GM21529 (cell line): Measurements from ENCODE around the gene TXNDC17.
"Not testable (repeated sequence)": the region's sequence is repeated elsewhere in the genome, so short reads cannot be mapped to it uniquely, and the experiment has no call there.

Experiments
- ATAC-seq: cut with Tn5 transposase; IDR thresholded peaks from one replicate; pipeline ENCODE4 v1.9.1; 2021; ENCODE audit not compliant: unreplicated experiment

The TXNDC17 gene

DNA sequence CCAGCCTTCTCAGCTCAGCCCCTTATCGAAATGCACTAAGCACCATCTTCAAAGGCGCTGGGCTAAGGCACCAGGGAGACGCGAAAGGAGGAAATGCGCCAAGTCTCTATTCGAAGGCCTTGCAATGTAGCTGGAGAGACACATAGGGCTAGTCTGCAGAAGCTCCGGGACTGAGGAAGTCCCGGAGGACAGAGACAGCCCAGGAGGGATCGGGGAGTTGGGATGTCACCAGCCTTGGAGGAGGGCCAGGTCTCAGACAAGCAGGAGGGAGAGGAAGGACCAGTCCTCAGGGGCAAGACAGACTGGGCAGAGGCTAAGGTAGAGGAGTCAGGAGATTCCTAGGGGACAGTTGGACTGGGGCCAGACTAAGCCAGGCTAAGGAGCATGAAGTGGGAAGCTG, 19.2 kb downstream of the TXNDC17 start:
- no peak for ATAC-seq

DNA sequence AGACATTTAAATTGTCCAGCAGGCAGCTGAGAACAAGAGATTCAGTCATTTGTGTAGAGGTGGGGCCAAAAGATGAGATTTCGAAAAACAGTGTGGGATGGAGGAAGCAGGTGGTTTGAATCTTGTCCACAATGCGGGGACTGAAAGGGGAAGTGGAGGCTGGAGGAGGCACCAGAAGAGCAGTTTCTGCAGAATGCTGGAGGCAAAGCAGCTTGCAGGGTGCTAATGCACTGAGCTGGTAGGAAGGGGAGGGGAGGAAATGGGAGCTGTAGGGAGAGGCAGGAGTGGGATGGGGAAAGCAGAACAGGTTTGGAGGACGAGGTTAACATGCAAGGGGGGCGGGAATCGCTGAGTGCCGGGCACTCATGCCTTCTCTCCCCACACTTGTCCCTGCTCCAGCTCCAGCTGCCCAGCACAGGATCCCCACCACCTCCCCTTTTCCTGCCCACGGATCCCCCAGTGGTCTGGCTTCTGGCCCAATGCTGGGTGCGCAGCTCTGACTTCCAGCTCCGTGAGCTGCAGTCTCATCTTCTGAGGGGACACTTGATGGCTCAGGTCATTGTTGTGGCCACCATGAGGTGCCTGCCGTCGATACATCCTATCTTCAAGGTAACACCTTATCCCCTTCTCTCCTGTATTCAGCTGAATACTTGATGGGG, 20.1 kb downstream of the TXNDC17 start:
- peak; percentile 78 for ATAC-seq

DNA sequence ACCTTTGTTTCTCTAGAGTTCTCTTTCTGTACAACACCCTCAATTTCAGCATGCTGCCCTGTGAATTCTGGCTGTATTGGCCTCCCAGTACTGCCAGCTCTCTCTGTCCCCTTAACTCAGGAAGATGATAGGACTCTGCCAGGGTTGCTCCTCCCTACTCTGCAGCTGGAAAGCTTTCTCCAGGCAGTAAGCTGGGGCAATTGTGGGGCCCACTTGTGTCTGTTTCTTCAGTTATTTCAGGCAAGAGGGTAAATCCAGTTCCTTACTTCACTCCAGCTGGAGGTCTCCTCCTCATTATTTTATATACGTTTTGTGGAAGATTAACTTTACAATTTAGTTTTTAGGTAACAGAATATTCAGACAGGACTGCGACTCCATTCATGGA, 20.6 kb downstream of the TXNDC17 start:
- no peak for ATAC-seq

DNA sequence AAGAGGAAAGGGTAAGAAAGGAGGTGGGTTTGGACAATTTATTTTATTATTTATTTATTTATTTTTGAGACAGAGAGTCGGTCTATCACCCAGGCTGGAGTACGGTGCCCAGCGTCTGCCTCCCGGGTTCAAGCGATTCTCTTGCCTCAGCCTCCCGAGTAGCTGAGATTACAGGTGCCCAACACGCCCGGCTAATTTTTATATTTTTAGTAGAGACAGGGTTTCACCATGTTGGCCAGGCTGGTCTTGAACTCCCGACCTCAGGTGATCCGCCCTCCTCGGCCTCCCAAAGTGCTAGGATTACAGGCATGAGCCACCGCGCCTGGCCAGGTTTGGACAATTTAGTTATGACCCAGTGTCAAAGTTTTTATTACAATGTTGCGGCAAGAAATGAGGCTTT, 22.3 kb downstream of the TXNDC17 start:
- not testable (repeated sequence) for ATAC-seq

DNA sequence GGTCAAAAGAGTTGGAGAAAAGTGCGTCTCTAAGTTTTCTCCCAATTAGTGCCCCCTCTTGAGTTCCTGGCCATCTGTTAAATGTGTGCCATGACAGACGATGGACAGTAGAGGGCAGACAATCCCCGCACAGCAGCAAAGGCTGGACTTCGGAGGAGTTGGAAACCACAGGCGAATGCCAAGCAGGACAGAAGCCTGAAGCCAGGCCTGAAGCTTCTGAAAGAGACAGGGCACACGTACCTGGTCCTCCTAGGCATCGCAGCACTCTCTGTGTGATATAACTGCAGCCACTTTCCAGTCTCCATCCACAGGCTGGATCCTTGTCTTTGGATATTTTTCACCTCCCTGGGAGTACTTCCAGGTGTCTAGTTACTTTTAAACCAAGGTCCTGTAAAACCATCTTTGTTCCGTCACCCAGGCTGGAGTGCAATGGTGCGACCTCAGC, 25.2 kb downstream of the TXNDC17 start:
- ATAC-seq: no peak

DNA sequence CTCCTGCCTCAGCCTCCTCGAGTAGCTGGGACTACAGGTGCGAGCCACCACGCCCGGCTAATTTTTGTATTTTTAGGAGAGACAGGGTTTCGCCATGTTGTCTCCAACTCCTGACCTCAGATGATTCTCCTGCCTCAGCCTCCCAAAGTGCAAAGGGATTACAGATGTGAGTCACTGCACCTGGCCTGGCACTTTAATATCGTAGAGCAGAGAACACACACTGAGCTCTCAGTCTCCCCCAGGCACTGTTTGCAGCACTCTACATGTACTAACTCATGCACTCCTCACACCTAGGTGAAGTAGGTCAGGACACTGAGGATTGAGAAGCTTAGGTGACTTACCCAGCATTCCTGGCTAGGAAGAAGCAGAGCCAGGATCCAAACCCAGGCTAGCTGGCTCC, 25.7 kb downstream of the TXNDC17 start:
- no peak for ATAC-seq

DNA sequence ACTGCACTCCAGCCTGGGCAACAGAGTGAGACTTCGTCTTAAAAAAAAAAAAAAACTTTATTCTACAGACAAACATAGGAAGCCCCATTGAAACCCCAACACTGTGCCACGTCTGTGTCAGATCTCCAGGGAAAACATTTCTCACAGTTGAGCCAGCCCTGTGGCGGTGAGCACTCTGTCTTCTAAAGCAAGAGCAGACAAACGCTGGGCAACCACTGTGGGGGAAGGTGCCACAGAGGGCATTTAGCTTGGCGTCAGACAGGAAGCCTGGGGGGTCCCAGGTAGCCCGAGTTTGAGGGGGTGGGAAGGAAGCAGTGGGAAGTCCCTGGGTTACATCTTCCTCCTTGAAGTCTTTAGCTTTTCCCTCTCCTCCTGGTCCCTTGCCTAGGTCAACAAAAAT, 26.7 kb downstream of the TXNDC17 start:
- ATAC-seq: no peak

DNA sequence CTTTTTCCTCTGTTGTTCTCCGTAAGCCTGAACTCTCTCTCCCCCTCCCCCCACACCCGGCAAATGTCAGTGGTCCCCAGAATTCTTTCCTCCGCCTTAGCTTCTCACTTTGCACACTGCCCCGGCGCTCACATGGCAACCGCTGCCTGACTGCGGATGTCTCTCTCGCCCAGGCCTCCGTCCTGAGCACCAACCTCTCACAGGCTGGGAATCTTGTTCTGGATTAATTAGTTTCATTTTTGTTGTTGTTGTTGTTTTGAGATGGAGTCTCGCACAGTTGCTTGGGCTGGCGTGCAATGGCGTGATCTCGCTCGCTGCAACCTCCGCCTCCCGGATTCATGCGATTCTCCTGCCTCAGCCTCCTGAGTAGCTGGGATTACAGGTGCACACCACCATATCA, 27.4 kb downstream of the TXNDC17 start:
- no peak for ATAC-seq

DNA sequence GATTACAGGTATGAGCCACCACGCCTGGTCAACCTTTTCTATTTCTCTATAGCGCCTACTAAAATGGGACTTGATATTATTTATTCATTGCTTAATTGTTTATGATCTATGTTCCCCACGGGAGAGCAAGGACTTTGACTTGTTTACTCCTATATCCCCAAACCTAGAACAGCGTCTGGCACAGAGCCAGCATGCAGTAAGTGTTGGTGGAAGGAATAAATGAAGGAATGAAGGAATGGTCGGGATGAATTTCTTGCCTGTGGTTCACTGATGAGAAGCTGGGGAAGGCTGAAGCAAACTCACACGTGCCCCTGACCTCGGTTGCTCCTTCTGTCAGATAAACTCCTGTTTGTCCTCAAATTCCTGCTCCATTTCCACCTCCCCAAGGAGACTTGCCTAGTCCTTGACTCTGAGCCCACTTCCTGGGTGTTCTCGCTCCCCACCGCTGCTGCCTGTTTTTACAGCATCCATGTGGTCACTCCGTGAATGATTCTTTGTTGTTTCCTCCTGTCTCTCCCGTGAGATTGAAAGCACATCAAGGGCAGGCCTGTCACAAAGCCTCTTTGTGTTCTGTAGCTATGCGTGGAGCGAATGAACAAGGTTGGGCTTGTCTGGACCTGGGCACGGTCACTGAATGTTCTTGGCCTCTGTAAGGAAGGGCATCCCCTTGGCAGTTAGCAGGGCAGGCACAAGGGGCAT, 28.0 kb downstream of the TXNDC17 start:
- no peak for ATAC-seq

DNA sequence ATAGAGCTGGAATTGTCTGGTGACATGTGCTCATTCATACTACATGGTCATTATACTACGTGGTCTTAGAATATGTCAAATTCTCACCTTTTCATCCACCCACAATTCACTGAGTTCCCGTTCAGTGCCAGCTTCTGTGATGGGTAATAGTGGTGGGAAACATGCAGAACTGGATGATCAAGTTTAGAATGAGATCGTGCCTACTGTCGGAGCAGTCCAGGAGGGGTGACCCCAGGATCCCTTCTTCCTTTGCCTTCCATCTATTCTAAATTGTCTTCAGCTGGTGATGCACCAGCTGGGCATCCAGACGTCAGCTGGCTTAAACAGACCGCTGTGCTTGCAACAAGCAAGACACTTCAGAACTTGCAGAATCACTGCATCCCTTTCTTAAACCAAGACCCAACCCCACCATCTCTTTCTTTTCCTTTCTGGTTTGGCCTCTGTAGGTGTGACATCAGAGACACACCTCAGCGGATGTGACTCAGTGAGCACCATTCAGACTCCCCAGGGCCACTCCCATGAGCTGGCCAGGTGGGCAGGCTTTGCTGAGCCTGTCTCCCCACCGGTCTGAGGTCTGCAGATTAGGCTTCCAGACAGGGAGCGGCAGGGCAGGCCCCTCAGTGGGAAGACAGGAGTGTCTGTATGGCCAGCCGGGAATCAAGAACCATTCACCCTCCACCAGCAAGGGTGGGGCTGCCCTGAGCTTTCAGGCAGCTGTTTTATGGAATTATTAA, 28.8 kb downstream of the TXNDC17 start:
- ATAC-seq: no peak

DNA sequence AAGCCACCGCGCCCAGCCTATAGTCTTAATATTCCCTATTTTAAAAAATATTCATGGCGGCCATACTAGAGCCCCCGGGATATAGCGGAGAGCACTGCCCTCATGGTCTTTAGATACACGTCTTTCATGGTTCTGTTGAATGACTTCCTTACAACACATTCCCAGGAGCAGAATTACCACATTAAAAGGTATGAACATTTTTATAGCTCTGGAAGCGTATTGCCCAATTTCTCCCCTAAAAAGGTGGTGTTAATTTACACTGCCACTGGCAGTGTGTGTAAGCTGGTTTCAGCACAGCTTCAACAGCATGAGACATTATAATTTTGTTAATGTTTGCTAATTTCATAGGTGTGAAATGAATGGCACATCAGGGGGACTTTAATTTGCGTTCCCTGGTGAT, 29.7 kb downstream of the TXNDC17 start:
- ATAC-seq: no peak

DNA sequence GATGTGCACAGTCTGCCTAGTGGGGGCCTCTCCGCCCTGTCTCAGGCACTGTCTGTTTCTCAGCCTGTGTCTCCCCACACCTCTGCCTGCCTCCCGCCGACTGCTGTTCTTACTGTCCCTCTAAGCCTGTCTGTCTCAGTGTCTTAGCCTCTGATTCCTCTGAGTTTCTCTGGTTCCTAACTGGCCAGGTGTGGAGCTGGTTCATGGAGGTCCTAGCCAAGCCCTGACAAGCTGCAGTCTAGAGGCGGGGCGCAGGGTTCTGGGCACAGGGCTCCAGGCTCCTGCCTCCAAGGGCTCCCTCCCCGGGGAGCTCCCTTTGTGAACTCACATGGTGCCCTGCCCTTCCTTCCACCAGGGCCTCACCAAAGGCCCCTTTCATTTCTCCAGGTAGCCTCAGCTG, 30.1 kb downstream of the TXNDC17 start:
- ATAC-seq: no peak

DNA sequence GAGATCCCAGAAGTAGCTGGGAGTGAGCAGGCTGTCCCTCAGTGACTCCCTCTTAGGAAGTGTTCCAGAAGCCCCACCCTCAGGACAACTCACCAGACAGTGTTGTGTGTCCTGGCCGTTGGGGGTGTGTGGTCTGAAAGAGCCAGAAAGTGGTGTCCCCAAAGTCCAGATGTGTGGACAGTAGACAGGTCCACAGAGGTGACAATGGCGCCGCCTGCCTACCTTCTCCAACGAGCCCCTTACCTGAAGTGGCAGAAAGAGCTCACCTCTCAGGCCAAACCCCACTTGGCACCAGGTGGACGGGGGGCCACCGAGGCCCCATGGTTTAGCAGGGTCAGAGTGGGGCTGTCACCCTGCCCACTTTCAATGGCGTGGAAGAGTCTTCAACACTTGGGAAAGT, 30.6 kb downstream of the TXNDC17 start:
- ATAC-seq: no peak

DNA sequence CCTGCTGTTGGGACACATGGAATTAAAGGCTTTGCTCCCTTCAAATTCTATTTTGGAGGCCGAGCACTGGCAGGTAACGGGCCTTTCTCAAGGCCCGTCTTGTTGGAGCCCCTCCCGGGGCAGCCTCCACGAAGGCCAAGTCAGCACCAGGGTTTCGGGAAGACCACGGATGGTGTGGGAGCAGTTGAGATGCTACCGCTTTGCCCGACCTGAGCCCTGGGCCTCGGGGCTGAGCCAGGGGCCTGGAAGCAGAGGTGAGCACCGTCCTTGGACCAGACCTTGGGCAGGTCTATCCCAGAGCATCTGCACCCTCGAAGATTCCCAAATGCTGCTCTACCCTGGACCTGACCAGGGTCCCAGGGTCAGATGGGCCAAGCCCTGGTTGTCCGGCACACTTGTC, 33.7 kb downstream of the TXNDC17 start:
- ATAC-seq: no peak

DNA sequence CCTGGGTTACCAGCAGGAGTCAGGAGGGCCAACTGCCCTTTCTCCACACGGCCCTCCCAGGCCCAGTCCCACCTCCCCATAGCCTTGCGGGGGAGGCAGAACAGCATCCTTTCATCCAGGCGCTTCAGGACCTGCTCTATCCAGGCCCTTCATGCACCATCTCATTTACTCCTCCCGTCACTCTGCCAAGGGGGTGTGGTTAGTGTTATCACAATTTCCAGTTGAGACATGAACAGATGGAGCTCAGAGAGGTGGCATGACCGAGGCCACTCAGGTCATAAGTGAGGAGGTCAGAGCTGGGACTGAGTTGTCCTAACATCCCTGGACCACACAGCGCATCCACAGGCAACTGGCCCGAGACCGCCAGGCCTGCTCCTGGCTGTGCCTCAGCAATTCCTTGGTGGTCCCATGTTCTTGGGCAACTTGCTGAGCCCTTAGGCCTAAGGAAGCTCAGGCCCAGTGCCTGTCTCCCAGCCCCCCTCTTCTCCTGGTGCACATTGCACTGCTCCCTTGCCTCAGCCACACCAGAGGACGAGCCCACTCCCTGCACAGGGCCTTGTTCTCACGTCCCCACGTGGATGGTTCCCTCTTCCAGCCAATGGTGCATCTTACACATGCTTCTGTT, 34.5 kb downstream of the TXNDC17 start:
- no peak for ATAC-seq

DNA sequence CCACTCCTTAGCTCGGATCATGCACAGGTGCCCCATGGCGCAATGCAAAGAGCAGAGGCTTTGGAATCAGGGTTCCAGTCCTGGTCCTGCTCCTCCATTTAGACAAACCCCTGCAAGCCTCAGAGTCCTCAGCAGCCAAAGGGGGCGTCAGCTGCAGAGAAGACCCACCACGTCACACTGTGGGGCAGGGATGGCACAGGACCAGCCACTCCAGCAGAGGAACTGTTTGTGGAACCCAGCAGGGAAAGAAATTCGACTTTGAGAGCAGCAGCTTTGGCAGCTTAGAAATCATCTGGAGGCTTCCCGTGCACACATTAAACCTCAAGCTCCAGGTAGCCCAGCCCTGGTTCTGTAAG, 35.9 kb downstream of the TXNDC17 start:
- ATAC-seq: no peak

DNA sequence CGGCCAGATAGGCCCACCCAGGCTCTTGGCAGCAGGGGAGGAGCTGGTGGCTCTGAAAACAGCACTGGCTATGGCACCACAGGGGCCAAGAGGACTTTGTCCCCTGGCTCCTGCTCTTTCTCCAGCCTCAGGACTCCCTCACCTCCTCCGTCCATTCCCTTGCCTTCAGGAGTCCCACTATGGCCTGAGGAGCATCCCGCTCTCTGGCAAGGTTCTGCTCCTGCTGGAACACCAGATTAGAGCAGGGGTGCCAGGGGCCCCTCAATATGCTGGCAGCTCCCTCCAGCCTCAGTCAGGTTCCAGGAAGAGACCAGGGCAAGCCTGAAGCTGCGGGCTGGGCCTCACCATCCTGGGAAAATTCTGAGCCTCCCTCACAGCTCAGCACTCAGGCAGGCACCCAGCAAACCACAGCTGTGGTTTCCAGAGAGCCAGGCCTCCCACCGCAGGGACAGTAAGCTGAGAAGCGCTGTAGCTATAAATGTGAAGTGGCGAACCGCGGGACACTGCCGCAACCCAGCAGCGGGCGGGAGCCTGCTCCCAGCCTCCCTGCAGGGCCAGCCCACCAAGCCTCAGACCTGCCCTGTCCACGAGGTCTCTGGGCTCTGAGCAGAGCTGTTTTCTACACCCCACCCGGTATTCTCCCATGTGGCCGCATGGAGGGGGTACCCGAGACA, 36.4 kb downstream of the TXNDC17 start:
- ATAC-seq: no peak

DNA sequence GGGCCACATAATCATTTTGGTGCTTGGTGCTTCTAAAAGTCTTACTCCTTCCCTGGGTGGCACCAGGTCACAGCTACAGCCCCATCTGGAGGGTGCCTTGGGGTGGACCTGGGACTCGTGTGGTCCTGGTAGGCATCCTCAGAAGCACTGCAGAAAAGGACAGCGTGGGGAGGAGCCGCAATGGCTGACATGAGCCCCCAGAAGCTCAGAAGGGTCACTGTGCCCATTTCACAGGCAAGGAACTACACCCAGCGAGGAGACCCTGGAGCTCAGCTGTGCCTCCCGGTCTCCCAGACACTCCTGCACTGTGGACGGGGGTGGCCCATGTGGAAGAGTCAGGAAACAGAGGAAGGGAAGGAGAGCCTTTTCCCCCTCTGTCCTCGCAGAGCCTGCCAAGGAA, 37.1 kb downstream of the TXNDC17 start:
- no peak for ATAC-seq

DNA sequence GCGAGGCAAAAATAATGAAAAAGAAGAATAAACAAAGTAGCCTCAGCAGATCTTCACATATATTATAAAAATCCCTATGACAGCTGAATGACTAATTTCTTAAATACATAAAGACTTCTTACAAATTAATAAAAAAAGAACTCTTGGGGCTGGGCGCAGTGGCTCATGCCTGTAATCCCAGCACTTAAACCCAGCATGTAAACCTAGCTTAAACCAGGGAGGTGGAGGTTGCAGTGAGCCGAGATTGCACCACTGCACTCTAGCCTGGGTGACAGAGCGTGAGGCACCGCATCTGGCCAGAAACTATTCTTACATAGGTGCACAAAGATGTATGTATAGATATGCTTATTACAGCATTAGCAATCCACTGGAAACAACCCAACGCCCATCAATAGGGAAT, 38.4 kb downstream of the TXNDC17 start:
- ATAC-seq: no peak

DNA sequence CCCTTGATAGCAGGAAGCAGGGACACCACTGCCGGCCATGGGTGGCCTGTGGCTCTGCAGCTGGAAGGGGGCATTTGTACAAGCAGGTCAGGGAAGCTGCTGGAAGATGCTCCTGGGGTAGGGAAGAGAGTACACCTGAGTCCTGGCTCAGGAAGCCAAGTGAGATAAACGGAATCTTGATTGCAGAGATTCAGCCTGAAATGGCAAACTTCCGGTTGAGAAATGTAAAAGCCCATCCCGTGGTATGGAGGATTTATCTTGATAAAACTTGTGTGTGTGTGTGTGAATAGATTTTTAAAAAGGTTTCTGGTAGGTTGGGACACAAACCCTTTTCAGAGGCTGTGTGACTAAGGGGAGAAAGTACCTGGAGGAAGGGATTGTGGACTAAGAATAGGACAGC, 40.3 kb downstream of the TXNDC17 start:
- ATAC-seq: no peak

DNA sequence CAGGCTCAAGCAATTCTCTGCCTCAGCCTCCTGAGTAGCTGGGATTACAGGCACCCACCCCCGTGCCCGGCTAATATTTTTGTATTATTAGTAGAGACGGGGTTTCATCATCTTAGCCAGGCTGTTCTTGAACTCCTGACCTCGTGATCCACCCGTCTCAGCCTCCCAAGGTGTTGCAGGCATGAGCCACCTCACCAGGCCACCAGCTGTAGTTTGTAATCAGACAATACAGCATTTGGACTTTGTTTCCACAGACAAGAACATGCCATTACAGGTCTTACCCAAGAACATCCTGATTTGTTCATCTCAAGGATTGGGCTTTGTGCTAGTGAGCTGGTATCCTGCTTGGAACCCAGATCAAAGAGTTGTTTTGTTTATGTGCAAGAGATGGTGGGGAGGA, 40.8 kb downstream of the TXNDC17 start:
- ATAC-seq: no peak
